ENCODE results near the gene STAT3.
"Not testable (repeated sequence)": the region's sequence is repeated elsewhere in the genome, so short reads cannot be mapped to it uniquely, and the experiment has no call there.

STAT3 gene

DNA sequence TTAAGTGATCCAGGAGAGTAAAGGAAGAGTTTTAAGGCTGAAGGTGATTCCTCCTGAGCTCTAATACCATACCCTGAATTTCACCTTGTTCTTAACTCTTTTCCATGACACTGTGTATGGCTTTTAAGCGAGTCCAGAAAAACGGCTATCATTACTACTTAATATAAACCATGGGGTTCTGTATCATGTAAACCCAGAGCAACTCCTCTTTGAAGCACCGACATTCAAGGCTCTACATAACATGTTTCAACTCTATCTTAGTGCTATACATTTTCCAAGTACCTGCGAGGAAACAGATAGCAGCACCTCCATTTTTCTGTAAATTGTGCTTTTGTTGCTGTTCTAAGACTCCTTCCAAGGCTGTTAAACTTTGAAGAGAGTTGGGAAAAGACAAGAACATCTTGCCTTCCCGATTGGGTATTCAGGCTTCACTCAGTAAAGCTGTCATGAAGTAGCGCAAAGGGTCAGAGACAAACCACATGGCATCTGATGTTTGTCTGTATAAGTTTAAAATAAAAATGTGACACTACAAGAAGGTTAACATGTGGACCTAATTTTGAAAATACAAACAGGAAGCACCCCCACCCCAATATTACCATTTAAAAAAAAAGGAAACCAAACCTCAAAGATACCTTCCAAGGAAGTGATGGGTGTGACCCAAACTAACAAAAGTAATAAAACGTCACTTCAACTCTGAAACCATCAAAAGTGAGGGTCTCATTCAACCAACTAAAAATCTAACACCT, 115.9 kb downstream of the STAT3 start:
- H3K4me3 ChIP-seq (ENCODE audit: low read depth, low read length), result no peak overlapping the region

DNA sequence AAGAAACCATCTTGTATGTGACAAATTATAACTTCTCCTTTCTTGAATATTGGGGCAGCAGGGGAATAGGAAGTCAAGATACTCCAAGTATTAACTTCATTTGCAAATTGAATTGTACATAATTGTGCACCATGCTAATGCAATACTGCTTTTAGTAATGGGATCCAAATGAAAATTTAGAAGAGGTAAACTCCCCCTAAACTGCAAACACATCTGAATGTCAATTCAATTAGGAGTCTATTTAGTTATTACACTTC, 116.5 kb downstream of the STAT3 start:
- no peak overlapping the region for H3K4me3 ChIP-seq (ENCODE audit: low read depth, low read length)

More for the DNA sequence above, 115.9 kb downstream of the STAT3 start:
- no peak for DNase-seq (ENCODE audit: low read depth)

DNA sequence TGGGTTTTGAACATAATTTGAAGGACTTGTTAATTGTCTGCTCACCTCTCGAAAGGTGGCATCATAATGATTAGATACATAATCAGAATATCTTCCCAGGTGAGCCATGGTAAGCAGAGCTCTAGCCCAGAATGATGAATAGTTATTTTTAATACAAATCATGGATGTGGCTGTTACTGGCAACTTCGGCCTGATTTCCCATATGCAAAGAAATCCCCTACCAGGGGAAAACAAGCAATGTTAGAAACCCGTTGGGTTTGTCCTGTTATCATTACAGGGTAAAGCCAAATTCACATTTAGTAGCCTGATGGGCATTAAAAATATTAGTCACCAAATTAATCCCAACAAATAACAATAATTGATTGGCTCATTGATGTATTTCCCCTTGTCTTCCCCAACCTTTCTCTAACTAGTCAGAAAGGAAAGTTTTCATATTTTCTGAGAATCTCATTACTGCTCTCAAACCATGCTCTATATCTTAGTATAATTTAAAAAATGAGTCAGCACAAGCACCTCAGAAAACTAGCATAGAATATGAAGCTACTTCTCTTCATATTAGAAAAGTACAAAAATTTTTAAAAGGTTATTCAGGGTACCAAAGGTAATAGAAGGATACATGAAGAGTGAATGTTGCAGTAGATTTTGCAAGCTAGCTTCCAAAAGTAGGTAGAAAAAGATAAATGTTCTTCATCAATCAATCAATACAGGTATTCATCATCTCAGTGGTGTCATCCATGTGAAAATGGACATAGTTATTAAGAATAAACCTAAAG, 117.0 kb downstream of the STAT3 start:
- no peak for DNase-seq (ENCODE audit: low read depth)
- H3K4me3 ChIP-seq (ENCODE audit: low read depth, low read length), result no peak overlapping the region

More for the DNA sequence above, 116.5 kb downstream of the STAT3 start:
- DNase-seq (ENCODE audit: low read depth), result no peak

DNA sequence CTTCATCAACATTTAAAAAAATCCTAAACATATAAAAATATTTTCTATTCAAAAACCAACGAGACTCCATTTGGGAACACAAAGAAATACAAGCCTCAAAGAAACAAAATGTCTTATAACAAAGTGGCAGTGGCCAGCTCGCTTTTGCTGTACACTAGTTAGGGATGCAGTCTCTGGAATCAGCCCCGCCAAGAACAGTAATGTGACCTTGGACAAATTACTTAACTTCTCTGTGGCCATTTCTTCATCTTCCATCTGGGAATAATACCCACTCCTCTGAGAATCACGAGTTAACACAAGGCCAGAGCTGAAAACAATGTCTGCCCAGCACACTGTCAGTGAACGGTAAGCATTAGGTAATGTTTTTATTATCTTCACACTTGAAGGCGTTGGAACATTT, 117.6 kb downstream of the STAT3 start:
- no peak overlapping the region for H3K4me3 ChIP-seq (ENCODE audit: low read depth, low read length)
- no peak for DNase-seq (ENCODE audit: low read depth)

DNA sequence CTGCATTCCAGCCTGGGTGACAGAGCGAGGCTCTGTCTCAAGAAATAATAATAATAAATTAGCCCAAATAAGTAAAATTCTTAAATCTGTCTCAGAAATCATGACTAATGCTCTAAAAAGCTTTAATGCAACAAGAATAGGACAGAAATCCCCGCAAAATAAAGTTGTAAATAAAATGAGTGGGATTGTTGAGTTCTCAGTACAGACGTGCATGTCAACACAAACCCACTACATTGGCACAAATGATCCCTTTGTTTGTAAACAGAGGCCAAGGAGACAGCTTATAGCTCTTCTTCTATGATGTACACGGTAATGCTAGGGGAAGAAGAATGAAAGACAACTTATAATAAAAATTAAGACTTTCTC, 118.1 kb downstream of the STAT3 start:
- H3K4me3 ChIP-seq (ENCODE audit: low read depth, low read length), result no peak overlapping the region
- DNase-seq (ENCODE audit: low read depth), result no peak

DNA sequence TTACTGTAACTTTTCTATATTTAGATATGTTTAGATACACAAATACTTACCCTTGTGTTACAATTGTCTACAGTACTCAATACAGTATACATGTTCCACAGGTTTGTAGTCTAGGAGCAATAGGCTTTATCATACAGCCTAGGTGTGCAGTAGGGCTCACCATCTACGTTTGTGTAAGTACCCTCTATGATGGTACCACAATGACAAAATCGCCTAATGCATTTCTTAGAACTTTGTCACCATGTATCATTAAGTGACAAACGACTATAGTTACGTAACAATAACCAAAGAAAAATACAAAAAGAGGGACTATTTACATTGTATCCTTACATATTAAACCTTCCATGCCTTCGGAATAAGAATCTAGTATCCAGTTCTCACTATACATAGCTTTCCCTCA, 120.0 kb downstream of the STAT3 start:
- DNase-seq (ENCODE audit: low read depth), result no peak
- H3K4me3 ChIP-seq (ENCODE audit: low read depth, low read length), result no peak overlapping the region

DNA sequence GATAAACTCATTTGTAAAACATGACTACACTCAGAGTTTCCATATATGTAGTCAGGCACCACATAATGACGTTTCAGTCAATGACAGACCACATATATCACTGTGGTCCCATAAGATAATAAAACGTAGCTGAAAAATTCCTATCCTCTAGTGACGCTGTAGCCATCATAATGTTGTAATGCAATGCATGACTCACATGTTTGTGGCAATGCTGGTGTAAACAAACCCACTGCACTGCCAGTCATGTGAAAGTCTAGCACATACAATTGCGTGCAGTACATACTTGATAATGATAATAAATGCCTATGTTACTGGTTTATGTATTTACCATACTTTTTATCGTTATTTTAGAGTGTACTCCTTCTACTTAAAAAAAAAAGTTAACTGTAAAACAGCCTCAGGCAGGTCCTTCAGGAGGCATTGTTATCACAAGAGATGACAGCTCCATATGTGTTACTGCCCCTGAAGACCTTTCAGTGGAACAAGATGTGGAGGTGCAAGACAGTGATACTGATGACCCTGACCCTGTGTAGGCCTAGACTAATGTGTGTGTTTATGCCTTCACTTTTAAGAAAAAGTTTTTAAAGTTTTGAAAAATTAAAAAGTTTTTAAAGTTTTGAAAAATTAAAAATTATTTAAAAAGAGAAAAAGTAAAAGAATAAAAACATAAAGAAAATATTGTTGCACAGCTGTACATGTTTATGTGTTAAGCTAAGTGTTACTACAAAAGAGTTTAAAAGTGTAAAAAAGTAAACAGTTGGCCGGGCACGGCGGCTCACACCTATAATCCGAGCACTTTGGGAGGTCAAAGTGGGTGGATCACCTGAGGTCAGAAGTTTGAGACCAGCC, 121.1 kb downstream of the STAT3 start:
- H3K4me3 ChIP-seq (ENCODE audit: low read depth, low read length), result no peak overlapping the region
- DNase-seq (ENCODE audit: low read depth), result peak; percentile 75

DNA sequence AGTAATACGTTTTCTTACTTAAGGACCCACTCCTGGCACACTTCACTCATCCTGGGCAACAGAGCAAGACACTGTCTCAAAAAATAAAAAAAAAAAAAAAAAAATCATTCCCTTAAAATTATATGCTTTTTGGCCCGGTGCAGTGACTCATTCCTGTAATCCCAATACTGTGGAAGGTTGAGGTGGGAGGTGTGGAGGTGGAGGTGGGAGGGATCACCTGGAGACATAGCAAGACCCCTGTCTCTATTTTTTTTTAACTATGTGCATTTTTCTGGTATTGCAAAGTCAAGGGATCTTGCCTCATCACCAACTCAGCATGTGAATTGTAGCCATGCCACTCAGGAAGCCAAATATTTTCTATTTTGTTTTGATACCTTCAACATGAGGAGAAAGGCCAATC, 121.8 kb downstream of the STAT3 start:
- no peak overlapping the region for H3K4me3 ChIP-seq (ENCODE audit: low read depth, low read length)
- DNase-seq (ENCODE audit: low read depth), result no peak

DNA sequence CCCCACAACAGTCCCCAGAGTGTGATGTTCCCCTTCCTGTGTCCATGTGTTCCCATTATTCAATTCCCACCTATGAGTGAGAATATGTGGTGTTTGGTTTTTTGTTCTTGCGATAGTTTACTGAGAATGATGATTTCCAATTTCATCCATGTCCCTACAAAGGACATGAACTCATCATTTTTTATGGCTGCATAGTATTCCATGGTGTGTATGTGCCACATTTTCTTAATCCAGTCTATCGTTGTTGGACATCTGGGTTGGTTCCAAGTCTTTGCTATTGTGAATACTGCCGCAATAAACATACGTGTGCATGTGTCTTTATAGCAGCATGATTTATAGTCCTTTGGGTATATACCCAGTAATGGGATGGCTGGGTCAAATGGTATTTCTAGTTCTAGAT, 123.9 kb downstream of the STAT3 start:
- not testable (repeated sequence) for H3K4me3 ChIP-seq (ENCODE audit: low read depth, low read length); DNase-seq (ENCODE audit: low read depth)

Measured in skeletal muscle cell (primary cell).